ENCODE results near the gene SLCO3A1.

Gene SLCO3A1

DNA sequence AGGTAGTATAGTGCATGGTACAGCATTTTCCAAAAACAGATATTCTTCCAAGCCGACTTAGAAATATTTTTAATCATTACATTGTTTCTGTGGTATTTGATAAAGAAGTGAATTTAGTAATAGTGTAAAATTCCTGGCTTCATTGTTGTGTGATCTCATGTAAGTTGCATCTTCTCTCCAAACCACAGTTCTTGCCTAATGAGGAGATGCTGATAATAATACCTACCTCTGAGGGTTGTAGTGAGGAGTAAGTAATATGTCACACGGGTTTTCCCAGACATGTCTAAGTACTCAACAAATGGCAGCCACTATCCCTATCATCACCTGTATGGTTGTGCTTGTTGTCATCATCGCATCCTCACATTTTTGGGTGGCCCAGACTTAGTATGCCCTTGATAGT lies 167.3 kb downstream of the SLCO3A1 start:
- DNase-seq (ENCODE audit: extremely low read depth, low read depth) = no peak
- TF ChIP-seq, protein P1, sequence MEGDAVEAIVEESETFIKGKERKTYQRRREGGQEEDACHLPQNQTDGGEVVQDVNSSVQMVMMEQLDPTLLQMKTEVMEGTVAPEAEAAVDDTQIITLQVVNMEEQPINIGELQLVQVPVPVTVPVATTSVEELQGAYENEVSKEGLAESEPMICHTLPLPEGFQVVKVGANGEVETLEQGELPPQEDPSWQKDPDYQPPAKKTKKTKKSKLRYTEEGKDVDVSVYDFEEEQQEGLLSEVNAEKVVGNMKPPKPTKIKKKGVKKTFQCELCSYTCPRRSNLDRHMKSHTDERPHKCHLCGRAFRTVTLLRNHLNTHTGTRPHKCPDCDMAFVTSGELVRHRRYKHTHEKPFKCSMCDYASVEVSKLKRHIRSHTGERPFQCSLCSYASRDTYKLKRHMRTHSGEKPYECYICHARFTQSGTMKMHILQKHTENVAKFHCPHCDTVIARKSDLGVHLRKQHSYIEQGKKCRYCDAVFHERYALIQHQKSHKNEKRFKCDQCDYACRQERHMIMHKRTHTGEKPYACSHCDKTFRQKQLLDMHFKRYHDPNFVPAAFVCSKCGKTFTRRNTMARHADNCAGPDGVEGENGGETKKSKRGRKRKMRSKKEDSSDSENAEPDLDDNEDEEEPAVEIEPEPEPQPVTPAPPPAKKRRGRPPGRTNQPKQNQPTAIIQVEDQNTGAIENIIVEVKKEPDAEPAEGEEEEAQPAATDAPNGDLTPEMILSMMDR (IDR thresholded peaks at IDR 0.05; ENCODE audit: low read depth, low read length, missing control alignments) = no peak
- H3K4me3 ChIP-seq (replicated peaks; ENCODE audit: low read depth, low read length) = no peak overlapping the region

DNA sequence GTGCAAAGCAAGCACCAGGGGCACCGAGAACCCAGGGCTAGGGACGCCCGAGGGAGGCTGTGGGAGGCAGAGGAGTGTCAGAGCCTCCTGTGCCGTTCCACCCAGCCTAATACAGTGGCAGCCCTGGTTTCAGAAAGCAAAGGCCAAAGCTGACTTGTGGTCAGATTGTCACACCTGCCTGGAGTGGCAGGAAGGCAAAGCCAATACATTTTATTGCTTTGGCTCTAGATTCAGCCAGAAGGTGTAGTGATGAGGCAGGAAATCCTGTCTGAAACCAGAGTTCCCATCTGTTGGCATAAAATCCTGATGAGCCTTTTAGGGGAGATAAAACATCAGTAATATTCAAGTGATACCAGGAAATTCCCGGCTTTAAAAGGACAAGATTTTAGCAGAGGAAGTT lies 168.3 kb downstream of the SLCO3A1 start:
- TF ChIP-seq, protein P1 (IDR thresholded peaks at IDR 0.05; ENCODE audit: low read depth, low read length, missing control alignments) = no peak
- no peak for DNase-seq (ENCODE audit: extremely low read depth, low read depth)

DNA sequence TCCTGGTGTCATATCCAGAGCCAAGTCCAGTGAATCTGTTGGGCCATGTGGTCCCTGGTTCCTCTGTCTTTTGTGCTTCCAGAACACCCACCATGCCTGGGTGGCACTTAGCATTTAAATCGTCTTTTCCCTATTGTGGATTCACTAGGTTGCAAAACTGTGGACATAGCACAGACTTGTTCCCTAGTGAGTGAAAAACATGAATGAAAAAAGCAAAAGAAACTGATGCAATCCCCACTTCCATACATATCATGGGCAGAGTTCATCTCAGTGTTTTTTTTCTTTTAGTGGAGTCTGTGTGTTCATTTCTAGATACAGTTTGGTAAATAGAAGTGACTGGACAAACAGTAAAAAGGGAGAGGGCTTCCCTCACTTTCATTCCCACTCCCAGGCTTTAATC lies 170.5 kb downstream of the SLCO3A1 start:
- TF ChIP-seq, protein P1 (IDR thresholded peaks at IDR 0.05; ENCODE audit: low read depth, low read length, missing control alignments) = no peak
- DNase-seq (ENCODE audit: extremely low read depth, low read depth) = no peak
- no peak overlapping the region for H3K4me3 ChIP-seq (replicated peaks; ENCODE audit: low read depth, low read length)

More for the DNA sequence above, 168.3 kb downstream of the SLCO3A1 start:
- H3K4me3 ChIP-seq (replicated peaks; ENCODE audit: low read depth, low read length) = no peak overlapping the region

DNA sequence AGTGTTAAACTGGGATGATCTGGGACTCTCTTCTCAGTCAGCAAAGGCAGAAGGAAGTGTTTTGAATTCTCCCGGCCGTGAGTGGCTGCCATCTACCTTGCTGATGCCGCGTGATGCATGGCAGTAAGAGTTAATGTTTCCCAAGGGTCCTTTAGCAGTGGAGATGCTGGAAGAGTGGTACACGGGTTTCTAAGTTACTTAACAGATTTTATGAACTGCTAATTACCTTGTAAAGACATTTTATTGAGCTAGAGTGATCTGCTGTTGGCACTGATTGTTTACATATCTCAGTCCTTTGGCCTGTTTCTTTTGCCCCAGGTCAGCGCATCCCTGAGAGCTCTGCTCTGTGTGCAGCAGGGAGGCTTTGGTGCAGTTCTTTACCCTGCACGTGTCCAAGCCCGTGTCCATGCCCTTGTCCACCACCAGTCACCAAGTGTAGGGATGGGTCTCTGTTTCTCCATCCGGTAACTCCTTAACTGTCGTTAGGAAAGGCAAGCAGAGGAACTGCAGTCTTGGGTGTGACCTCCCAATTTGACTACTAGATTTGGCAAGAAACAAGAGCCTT lies 172.3 kb downstream of the SLCO3A1 start:
- no peak for DNase-seq (ENCODE audit: extremely low read depth, low read depth)
- TF ChIP-seq, protein P1 (IDR thresholded peaks at IDR 0.05; ENCODE audit: low read depth, low read length, missing control alignments) = no peak
- no peak overlapping the region for H3K4me3 ChIP-seq (replicated peaks; ENCODE audit: low read depth, low read length)

DNA sequence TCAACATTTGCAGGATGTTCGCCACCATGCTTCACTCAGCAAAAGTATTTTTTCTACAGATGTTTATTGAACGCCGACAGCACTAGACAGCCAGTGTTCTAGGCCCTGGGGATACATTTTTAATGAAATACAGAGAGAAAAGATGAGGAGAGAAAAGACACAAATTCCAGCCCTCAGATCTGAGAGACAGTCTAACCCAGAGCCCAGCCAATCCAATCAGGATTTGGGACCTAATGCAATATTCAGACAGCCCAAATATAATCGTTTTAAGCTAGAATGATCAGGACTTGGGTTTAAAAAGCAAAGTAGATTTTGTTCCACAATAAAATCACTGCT lies 174.8 kb downstream of the SLCO3A1 start:
- no peak overlapping the region for H3K4me3 ChIP-seq (replicated peaks; ENCODE audit: low read depth, low read length)
- TF ChIP-seq, protein P1 (IDR thresholded peaks at IDR 0.05; ENCODE audit: low read depth, low read length, missing control alignments) = no peak
- no peak for DNase-seq (ENCODE audit: extremely low read depth, low read depth)

DNA sequence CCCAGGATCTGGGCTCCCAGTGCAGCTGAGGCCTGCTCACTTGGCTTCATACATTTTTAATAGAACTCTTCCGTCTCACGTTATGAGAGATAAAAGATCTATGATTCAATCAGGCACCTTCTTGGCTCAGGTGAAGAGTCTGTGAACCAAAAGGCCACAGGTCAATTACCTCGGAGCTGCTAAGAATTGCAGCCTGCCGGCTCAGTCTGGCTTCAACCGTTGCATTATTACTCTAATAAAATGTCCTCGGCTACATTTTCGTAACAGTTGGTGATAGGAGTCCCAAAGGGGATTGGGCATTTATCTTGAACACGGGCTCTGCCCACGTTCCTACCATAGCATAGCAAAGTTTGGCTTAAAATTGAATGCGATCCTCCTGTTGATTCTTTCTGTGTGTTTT lies 176.3 kb downstream of the SLCO3A1 start:
- no peak for DNase-seq (ENCODE audit: extremely low read depth, low read depth)
- H3K4me3 ChIP-seq (replicated peaks; ENCODE audit: low read depth, low read length) = no peak overlapping the region
- TF ChIP-seq, protein P1 (IDR thresholded peaks at IDR 0.05; ENCODE audit: low read depth, low read length, missing control alignments) = no peak

DNA sequence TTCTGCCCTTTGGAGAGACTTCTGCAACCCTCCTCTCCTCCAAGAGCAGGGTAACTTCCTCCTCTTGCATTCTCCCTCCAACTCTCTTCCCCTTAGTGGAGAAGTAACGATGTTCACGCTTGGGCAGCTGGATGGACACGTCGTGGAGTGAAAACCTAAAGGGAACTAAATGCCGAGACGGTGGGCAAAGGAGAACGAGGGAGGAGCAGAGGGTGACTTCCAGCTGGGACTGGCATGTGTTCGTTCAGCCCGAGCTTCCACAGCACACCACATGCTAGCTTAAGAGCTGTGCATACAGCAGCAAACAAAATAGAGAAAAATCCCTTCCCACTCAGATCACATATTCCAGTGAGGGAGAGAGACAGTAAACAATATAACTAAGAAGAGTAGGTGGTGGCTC lies 179.8 kb downstream of the SLCO3A1 start:
- H3K4me3 ChIP-seq (replicated peaks; ENCODE audit: low read depth, low read length) = no peak overlapping the region
- TF ChIP-seq, protein P1 (IDR thresholded peaks at IDR 0.05; ENCODE audit: low read depth, low read length, missing control alignments) = no peak
- no peak for DNase-seq (ENCODE audit: extremely low read depth, low read depth)
